GM19467 (cell line): ENCODE data around the gene PLA2G4C.
"Not testable (repeated sequence)": the region's sequence is repeated elsewhere in the genome, so short reads cannot be mapped to it uniquely, and the experiment has no call there.

Source experiments
- ATAC-seq: cut with Tn5 transposase; IDR thresholded peaks from one replicate; pipeline ENCODE4 v1.9.1; 2021; ENCODE audit warnings: mild to moderate bottlenecking, moderate library complexity; ENCODE audit not compliant: unreplicated experiment

Gene PLA2G4C

GRCh38 chr19:48113190-48113917 is 2.7 kb upstream of the PLA2G4C start:
- ATAC-seq = no peak

GRCh38 chr19:48111280-48111679 is 663 bp upstream of the PLA2G4C start:
- no peak for ATAC-seq

- ATAC-seq = no peak
Measured at GRCh38 chr19:48108997-48109782, 1.4 kb downstream of the PLA2G4C start.

GRCh38 chr19:48103922-48104321 is 6.7 kb downstream of the PLA2G4C start:
- no peak for ATAC-seq

- no peak for ATAC-seq
Measured at GRCh38 chr19:48102870-48103751, 7.5 kb downstream of the PLA2G4C start.

GRCh38 chr19:48095612-48096175 is 14.9 kb downstream of the PLA2G4C start:
- no peak for ATAC-seq

- ATAC-seq = no peak
Measured at GRCh38 chr19:48094855-48095203, 15.8 kb downstream of the PLA2G4C start.

GRCh38 chr19:48094129-48094854 is 16.3 kb downstream of the PLA2G4C start:
- no peak for ATAC-seq

GRCh38 chr19:48091111-48091718 is 19.4 kb downstream of the PLA2G4C start:
- ATAC-seq = not testable (repeated sequence)

- no peak for ATAC-seq
Measured at GRCh38 chr19:48090281-48090802, 20.3 kb downstream of the PLA2G4C start.

- ATAC-seq = not testable (repeated sequence)
Measured at GRCh38 chr19:48088991-48089390, 21.6 kb downstream of the PLA2G4C start.

GRCh38 chr19:48085904-48086864 is 24.4 kb downstream of the PLA2G4C start:
- no peak for ATAC-seq

GRCh38 chr19:48085076-48085475 is 25.5 kb downstream of the PLA2G4C start:
- no peak for ATAC-seq

- no peak for ATAC-seq
Measured at GRCh38 chr19:48081106-48081505, 29.5 kb downstream of the PLA2G4C start.

GRCh38 chr19:48070177-48070769 is 40.3 kb downstream of the PLA2G4C start:
- ATAC-seq = not testable (repeated sequence)

- no peak for ATAC-seq
Measured at GRCh38 chr19:48069435-48069834, 41.2 kb downstream of the PLA2G4C start.

GRCh38 chr19:48064509-48064908 is 46.1 kb downstream of the PLA2G4C start:
- no peak for ATAC-seq
